ENCODE results near the gene PLPPR3. TPM values are rescaled to one million over a fixed set of nuclear protein-coding genes. Genes with fewer than 3 reads are reported as not detected.

Gene PLPPR3
- polyA plus RNA-seq, 1 of the 3 experiments (the other 2 are of a cell fraction) = 1.6 TPM

DNA sequence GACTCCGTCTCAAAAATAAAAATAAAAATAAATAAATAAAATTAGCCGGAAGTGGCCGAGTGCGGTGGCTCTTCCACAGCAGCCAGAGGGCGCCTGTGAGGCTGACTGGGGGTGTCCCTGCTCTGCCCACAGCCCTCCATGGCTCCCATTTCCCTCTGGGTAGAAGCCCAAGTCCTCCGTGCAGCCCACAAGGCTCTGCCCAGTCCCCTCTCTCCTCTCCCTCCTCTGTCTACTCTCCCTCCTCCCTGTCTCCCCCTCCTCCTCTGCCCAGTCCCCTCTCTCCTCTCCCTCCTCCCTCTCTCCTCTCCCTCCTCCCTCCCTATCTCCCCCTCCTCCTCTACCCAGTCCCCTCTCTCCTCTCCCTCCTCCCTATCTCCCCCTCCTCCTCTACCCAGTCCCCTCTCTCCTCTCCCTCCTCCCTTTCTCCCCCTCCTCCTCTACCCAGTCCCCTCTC lies 50.4 kb downstream of the PLPPR3 start:
- peak; percentile 80 for DNase-seq

GRCh38 chr19:769616-770015 lies 52.1 kb downstream of the PLPPR3 start:
- Histone ChIP-seq H3K27me3 (ENCODE audit: insufficient read depth) (no peaks in the 10 kb centered on the region), H3K9ac (no peak overlapping the region), H3K79me2 (ENCODE audit: insufficient read depth) (no peaks in the 10 kb centered on the region), H4K20me1 (ENCODE audit: insufficient read depth) (no peaks in the 10 kb centered on the region), H2AFZ (ENCODE audit: low read depth) (no peak overlapping the region), H3K9me2 (no peaks in the 10 kb centered on the region), H3K9me3 (no peaks in the 10 kb centered on the region), H3K4me1 (ENCODE audit: control insufficient read depth in 1 of 2, insufficient read depth in 2 of 2, low read depth in 1 of 2, low read length in 1 of 2) (no peaks in the 10 kb centered on the region), H3F3A (replicated peaks; ENCODE audit: insufficient read depth) (peaks cover 7% of the 10 kb centered on the region), H3K4me3 (ENCODE audit: low read depth in 2 of 2, low read length in 1 of 2) (no peak overlapping the region), H3K27ac (ENCODE audit: low read depth in 2 of 2, low read length in 1 of 2) (no peak overlapping the region), H3K36me3 (replicated peaks in 1 of 2; ENCODE audit: control insufficient read depth in 1 of 2, insufficient read depth in 2 of 2, low read length in 1 of 2) (no peaks in the 10 kb centered on the region), H3K4me2 (no peak overlapping the region)
- POLR2A ChIA-PET = no interaction called here
- no peak for DNase-seq
- TF ChIP-seq POLR2AphosphoS5 (IDR thresholded peaks at IDR 0.05; ENCODE audit: low read depth, low read length) (no peak), YY1 (IDR thresholded peaks at IDR 0.05; ENCODE audit: low read depth) (no peak), RXRA (IDR thresholded peaks at IDR 0.05; ENCODE audit: borderline replicate concordance, low read depth) (no peak), EP300 (IDR thresholded peaks at IDR 0.05; ENCODE audit: borderline replicate concordance in 1 of 2, low read depth in 1 of 2, low read length in 1 of 2) (no peak), NFIC (IDR thresholded peaks at IDR 0.05; ENCODE audit: borderline replicate concordance) (no peak), EZH2phosphoT487 (IDR thresholded peaks at IDR 0.05; ENCODE audit: borderline replicate concordance, low read depth) (no peak), ELF1 (IDR thresholded peaks at IDR 0.05) (no peak), RCOR1 (IDR thresholded peaks at IDR 0.05; ENCODE audit: low read length) (no peak), SMC3 (IDR thresholded peaks at IDR 0.05; ENCODE audit: low read depth, low read length) (no peak), MEF2A (IDR thresholded peaks at IDR 0.05; ENCODE audit: borderline replicate concordance, low read depth) (no peak), FOSL2 (IDR thresholded peaks at IDR 0.05; ENCODE audit: borderline replicate concordance, low read depth) (no peak), FOXM1 (IDR thresholded peaks at IDR 0.05; ENCODE audit: low read depth) (no peak), TCF12 (IDR thresholded peaks at IDR 0.05) (no peak), CHD2 (IDR thresholded peaks at IDR 0.05; ENCODE audit: low read length, partially characterized antibody) (no peak), RAD21 (IDR thresholded peaks at IDR 0.05; ENCODE audit: low read length) (no peak), TEAD4 (IDR thresholded peaks at IDR 0.05; ENCODE audit: borderline replicate concordance, insufficient read depth) (no peak), NRF1 (IDR thresholded peaks at IDR 0.05; ENCODE audit: low read depth, low read length) (no peak)
- TF ChIP-seq, protein P1, sequence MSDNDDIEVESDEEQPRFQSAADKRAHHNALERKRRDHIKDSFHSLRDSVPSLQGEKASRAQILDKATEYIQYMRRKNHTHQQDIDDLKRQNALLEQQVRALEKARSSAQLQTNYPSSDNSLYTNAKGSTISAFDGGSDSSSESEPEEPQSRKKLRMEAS (IDR thresholded peaks at IDR 0.05; ENCODE audit: low read depth) = no peak
- TF ChIP-seq, protein P2, sequence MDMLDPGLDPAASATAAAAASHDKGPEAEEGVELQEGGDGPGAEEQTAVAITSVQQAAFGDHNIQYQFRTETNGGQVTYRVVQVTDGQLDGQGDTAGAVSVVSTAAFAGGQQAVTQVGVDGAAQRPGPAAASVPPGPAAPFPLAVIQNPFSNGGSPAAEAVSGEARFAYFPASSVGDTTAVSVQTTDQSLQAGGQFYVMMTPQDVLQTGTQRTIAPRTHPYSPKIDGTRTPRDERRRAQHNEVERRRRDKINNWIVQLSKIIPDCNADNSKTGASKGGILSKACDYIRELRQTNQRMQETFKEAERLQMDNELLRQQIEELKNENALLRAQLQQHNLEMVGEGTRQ (IDR thresholded peaks at IDR 0.05; ENCODE audit: borderline replicate concordance, low read depth, low read length) = no peak
- CTCF ChIA-PET = interaction anchor here (0.7 to 2.7 kb wide), 21 partner anchors 16 to 226 kb away, joined by 3 to 13 read pairs (median 4); partner anchors contain the start of genes CFD, MED16, PRTN3 and RNU6-9
- 71% methylated on average over 5 of the region's 6 CpGs for WGBS (ENCODE audit: low lambda C conversion rate)

More for the DNA sequence above, 50.4 kb downstream of the PLPPR3 start:
- peak; percentile 38; the same call in 1 of the 2 replicates for TF ChIP-seq SMC3 (IDR thresholded peaks at IDR 0.05; ENCODE audit: low read depth, low read length)
- TF ChIP-seq GABPA (IDR thresholded peaks at IDR 0.05; ENCODE audit: low read depth) = no peak
- TF ChIP-seq RAD21 (IDR thresholded peaks at IDR 0.05; ENCODE audit: low read length) = peak; percentile 33
- TF ChIP-seq, protein P3, sequence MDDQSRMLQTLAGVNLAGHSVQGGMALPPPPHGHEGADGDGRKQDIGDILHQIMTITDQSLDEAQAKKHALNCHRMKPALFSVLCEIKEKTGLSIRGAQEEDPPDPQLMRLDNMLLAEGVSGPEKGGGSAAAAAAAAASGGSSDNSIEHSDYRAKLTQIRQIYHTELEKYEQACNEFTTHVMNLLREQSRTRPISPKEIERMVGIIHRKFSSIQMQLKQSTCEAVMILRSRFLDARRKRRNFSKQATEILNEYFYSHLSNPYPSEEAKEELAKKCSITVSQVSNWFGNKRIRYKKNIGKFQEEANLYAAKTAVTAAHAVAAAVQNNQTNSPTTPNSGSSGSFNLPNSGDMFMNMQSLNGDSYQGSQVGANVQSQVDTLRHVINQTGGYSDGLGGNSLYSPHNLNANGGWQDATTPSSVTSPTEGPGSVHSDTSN (IDR thresholded peaks at IDR 0.05) = no peak
- TF ChIP-seq, protein P4, sequence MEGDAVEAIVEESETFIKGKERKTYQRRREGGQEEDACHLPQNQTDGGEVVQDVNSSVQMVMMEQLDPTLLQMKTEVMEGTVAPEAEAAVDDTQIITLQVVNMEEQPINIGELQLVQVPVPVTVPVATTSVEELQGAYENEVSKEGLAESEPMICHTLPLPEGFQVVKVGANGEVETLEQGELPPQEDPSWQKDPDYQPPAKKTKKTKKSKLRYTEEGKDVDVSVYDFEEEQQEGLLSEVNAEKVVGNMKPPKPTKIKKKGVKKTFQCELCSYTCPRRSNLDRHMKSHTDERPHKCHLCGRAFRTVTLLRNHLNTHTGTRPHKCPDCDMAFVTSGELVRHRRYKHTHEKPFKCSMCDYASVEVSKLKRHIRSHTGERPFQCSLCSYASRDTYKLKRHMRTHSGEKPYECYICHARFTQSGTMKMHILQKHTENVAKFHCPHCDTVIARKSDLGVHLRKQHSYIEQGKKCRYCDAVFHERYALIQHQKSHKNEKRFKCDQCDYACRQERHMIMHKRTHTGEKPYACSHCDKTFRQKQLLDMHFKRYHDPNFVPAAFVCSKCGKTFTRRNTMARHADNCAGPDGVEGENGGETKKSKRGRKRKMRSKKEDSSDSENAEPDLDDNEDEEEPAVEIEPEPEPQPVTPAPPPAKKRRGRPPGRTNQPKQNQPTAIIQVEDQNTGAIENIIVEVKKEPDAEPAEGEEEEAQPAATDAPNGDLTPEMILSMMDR (IDR thresholded peaks at IDR 0.05) = peak; percentile 50
- no peaks in the 10 kb centered on the region for H3K9me3 ChIP-seq
- POLR2A ChIA-PET = no interaction called here
- H2AFZ ChIP-seq (ENCODE audit: low read depth) = no peak overlapping the region
- no peaks in the 10 kb centered on the region for H3K4me1 ChIP-seq (ENCODE audit: control insufficient read depth in 1 of 2, insufficient read depth in 2 of 2, low read depth in 1 of 2, low read length in 1 of 2)
- H3K79me2 ChIP-seq (ENCODE audit: insufficient read depth) = no peaks in the 10 kb centered on the region
- H3K36me3 ChIP-seq (replicated peaks in 1 of 2; ENCODE audit: control insufficient read depth in 1 of 2, insufficient read depth in 2 of 2, low read length in 1 of 2) = no peaks in the 10 kb centered on the region
- H3K9ac ChIP-seq = no peak overlapping the region
- H3K9me2 ChIP-seq = no peaks in the 10 kb centered on the region
- H3K4me2 ChIP-seq = no peak overlapping the region
- CTCF ChIA-PET = interaction anchor here (0.9 to 2.7 kb wide), 5 partner anchors 16 to 259 kb away, joined by 3 to 13 read pairs (median 4); no protein-coding TSS in a partner anchor
- peaks cover 7% of the 10 kb centered on the region for H3F3A ChIP-seq (replicated peaks; ENCODE audit: insufficient read depth)
- no peaks in the 10 kb centered on the region for H4K20me1 ChIP-seq (ENCODE audit: insufficient read depth)
- no peak overlapping the region for H3K4me3 ChIP-seq (ENCODE audit: low read depth in 2 of 2, low read length in 1 of 2)
- 14% methylated on average over 6 of the region's 6 CpGs for WGBS (ENCODE audit: low lambda C conversion rate)
- H3K27me3 ChIP-seq (ENCODE audit: insufficient read depth) = no peaks in the 10 kb centered on the region
- no peak overlapping the region for H3K27ac ChIP-seq (ENCODE audit: low read depth in 2 of 2, low read length in 1 of 2)
